ENCODE data around the gene PRKCE. TPM values are rescaled to one million over a fixed set of nuclear protein-coding genes. Genes with fewer than 3 reads are reported as not detected.

Gene PRKCE
- total and polyA plus RNA-seq, 4 experiments from 2014 or later: 1.8 to 21.7 (median 11.0) TPM

GRCh38 chr2:46123013-46123412, 471.5 kb downstream of the PRKCE start:
- Histone ChIP-seq H3K36me3 (ENCODE audit: insufficient read depth, low read length) (no peaks in the 10 kb centered on the region), H3K27ac (ENCODE audit: low read depth, low read length) (no peak overlapping the region), H3K9me3 (ENCODE audit: control insufficient read depth in 1 of 2, low read length in 2 of 2) (no peaks in the 10 kb centered on the region), H3K4me3 (ENCODE audit: low read length in 2 of 2) (no peak overlapping the region), H3K27me3 (ENCODE audit: insufficient read depth, low read length) (no peaks in the 10 kb centered on the region), H3K4me1 (ENCODE audit: insufficient read depth, low read length) (no peaks in the 10 kb centered on the region)
- no peaks in the 10 kb centered on the region for H3K4me1 Mint-ChIP-seq
- H3K27me3 Mint-ChIP-seq: no peaks in the 10 kb centered on the region
- intact Hi-C loops (cut with micrococcal nuclease): no loop called here
- no peaks in the 10 kb centered on the region for H3K9me3 Mint-ChIP-seq
- H3K27ac Mint-ChIP-seq: no peak overlapping the region
- DNase-seq: no peak
- ChIA-PET POLR2A (ENCODE audit: partially characterized antibody) (no interaction called here), CTCF (ENCODE audit: partially characterized antibody) (interaction anchor here (0.6 kb wide), 1 partner anchor 654 kb away, joined by 3 read pairs; no protein-coding TSS in a partner anchor)
- H3K4me3 Mint-ChIP-seq: no peak overlapping the region
- H3K36me3 Mint-ChIP-seq: peaks cover 0 to 3% of the 10 kb centered on the region in 2 donors

GRCh38 chr2:46125798-46126197, 474.3 kb downstream of the PRKCE start:
- no peak for DNase-seq
- no peak overlapping the region for H3K27ac Mint-ChIP-seq
- H3K36me3 Mint-ChIP-seq: no peaks in the 10 kb centered on the region
- intact Hi-C loops (cut with micrococcal nuclease): no loop called here
- Histone ChIP-seq H3K9me3 (ENCODE audit: control insufficient read depth in 1 of 2, low read length in 2 of 2) (no peaks in the 10 kb centered on the region), H3K36me3 (ENCODE audit: insufficient read depth, low read length) (no peaks in the 10 kb centered on the region), H3K27ac (ENCODE audit: low read depth, low read length) (no peak overlapping the region), H3K4me1 (ENCODE audit: insufficient read depth, low read length) (no peaks in the 10 kb centered on the region), H3K27me3 (ENCODE audit: insufficient read depth, low read length) (no peaks in the 10 kb centered on the region), H3K4me3 (ENCODE audit: low read length in 2 of 2) (no peak overlapping the region)
- H3K4me1 Mint-ChIP-seq: no peaks in the 10 kb centered on the region
- POLR2A ChIA-PET (ENCODE audit: partially characterized antibody): no interaction called here
- H3K27me3 Mint-ChIP-seq: no peaks in the 10 kb centered on the region
- CTCF ChIA-PET (ENCODE audit: partially characterized antibody): interaction anchor here (1.2 kb wide), 1 partner anchor 241 kb away, joined by 3 read pairs; no protein-coding TSS in a partner anchor
- no peak overlapping the region for H3K4me3 Mint-ChIP-seq
- H3K9me3 Mint-ChIP-seq: no peaks in the 10 kb centered on the region

DNA sequence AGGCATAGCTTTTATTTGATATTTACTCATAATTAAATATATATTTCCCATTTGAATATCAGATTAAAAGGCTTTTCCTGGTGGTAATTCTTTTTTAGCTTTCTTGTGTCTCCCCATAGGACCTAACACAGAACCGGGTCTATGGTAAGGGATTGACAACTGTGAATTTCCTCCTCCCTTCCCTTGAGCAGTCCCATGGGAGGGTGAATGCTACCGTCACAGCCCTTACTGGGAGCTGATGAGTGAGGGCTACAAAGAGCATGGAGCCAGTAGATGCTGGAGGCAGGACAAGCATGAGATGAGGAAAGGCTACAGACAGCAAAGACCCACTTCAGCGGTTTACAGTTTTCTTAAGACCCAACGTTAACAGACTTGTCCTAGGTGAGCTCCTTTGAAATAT, 475.1 kb downstream of the PRKCE start:
- intact Hi-C loops (cut with micrococcal nuclease): no loop called here
- H3K36me3 Mint-ChIP-seq: no peaks in the 10 kb centered on the region
- H3K4me3 Mint-ChIP-seq: no peak overlapping the region
- no peaks in the 10 kb centered on the region for H3K4me1 ChIP-seq (ENCODE audit: insufficient read depth, low read length)
- H3K4me3 ChIP-seq (ENCODE audit: low read length in 2 of 2): no peak overlapping the region
- DNase-seq: no peak
- ChIA-PET CTCF (ENCODE audit: partially characterized antibody) (interaction anchor here (1.1 to 1.5 kb wide), 3 partner anchors 11 to 240 kb away, joined by 3 to 4 read pairs (median 3); no protein-coding TSS in a partner anchor), POLR2A (ENCODE audit: partially characterized antibody) (no interaction called here)
- H3K27me3 Mint-ChIP-seq: no peaks in the 10 kb centered on the region
- no peaks in the 10 kb centered on the region for H3K9me3 Mint-ChIP-seq
- H3K27me3 ChIP-seq (ENCODE audit: insufficient read depth, low read length): no peaks in the 10 kb centered on the region
- no peaks in the 10 kb centered on the region for H3K36me3 ChIP-seq (ENCODE audit: insufficient read depth, low read length)
- H3K4me1 Mint-ChIP-seq: no peaks in the 10 kb centered on the region
- H3K9me3 ChIP-seq (ENCODE audit: control insufficient read depth in 1 of 2, low read length in 2 of 2): no peaks in the 10 kb centered on the region
- no peak overlapping the region for H3K27ac ChIP-seq (ENCODE audit: low read depth, low read length)
- H3K27ac Mint-ChIP-seq: no peak overlapping the region

GRCh38 chr2:46127176-46127575, 475.7 kb downstream of the PRKCE start:
- Mint-ChIP-seq H3K4me3 (no peak overlapping the region), H3K27me3 (no peaks in the 10 kb centered on the region), H3K9me3 (no peaks in the 10 kb centered on the region), H3K36me3 (no peaks in the 10 kb centered on the region), H3K4me1 (no peaks in the 10 kb centered on the region), H3K27ac (no peak overlapping the region)
- Histone ChIP-seq H3K36me3 (ENCODE audit: insufficient read depth, low read length) (no peaks in the 10 kb centered on the region), H3K4me1 (ENCODE audit: insufficient read depth, low read length) (no peaks in the 10 kb centered on the region), H3K9me3 (ENCODE audit: control insufficient read depth in 1 of 2, low read length in 2 of 2) (no peaks in the 10 kb centered on the region), H3K27me3 (ENCODE audit: insufficient read depth, low read length) (no peaks in the 10 kb centered on the region), H3K27ac (ENCODE audit: low read depth, low read length) (no peak overlapping the region), H3K4me3 (ENCODE audit: low read length in 2 of 2) (no peak overlapping the region)
- intact Hi-C loops (cut with micrococcal nuclease): no loop called here
- no peak for DNase-seq
- ChIA-PET CTCF (ENCODE audit: partially characterized antibody) (interaction anchor here (1.1 to 1.5 kb wide), 3 partner anchors 11 to 239 kb away, joined by 3 to 4 read pairs (median 3); no protein-coding TSS in a partner anchor), POLR2A (ENCODE audit: partially characterized antibody) (no interaction called here)

DNA sequence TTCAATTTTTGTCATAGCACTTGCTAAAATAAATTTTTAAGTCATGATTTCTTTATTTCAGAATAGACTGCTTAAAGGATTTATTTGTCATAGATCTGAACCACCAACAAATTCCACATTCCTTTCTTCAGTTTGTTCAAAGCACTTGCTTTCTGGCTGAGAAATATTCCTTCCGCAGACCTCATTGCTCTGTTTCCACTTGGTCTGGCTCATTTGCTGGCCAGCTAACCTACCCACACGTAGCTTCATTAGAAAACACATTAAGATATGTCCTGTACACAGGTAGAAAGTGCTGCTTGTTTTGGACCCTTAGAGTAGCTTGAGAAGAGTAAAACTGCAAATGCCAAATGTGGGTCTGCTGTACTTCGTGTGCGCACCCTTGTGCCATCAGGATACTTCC, 479.0 kb downstream of the PRKCE start:
- H3K27ac Mint-ChIP-seq: no peak overlapping the region
- Histone ChIP-seq H3K27me3 (ENCODE audit: insufficient read depth, low read length) (no peaks in the 10 kb centered on the region), H3K36me3 (ENCODE audit: insufficient read depth, low read length) (no peaks in the 10 kb centered on the region), H3K9me3 (ENCODE audit: control insufficient read depth in 1 of 2, low read length in 2 of 2) (no peaks in the 10 kb centered on the region), H3K4me3 (ENCODE audit: low read length in 2 of 2) (no peak overlapping the region), H3K27ac (ENCODE audit: low read depth, low read length) (no peak overlapping the region), H3K4me1 (ENCODE audit: insufficient read depth, low read length) (no peaks in the 10 kb centered on the region)
- peaks cover 0 to 2% (median 0%) of the 10 kb centered on the region in 8 donors for H3K9me3 Mint-ChIP-seq
- no peak for DNase-seq
- H3K4me1 Mint-ChIP-seq: no peaks in the 10 kb centered on the region
- no peaks in the 10 kb centered on the region for H3K27me3 Mint-ChIP-seq
- no peaks in the 10 kb centered on the region for H3K36me3 Mint-ChIP-seq
- no peak overlapping the region for H3K4me3 Mint-ChIP-seq
- intact Hi-C loops (cut with micrococcal nuclease): no loop called here
- CTCF ChIA-PET (ENCODE audit: partially characterized antibody): no interaction called here
- POLR2A ChIA-PET (ENCODE audit: partially characterized antibody): no interaction called here

GRCh38 chr2:46132996-46133395, 481.5 kb downstream of the PRKCE start:
- Mint-ChIP-seq H3K27ac (no peak overlapping the region), H3K36me3 (no peaks in the 10 kb centered on the region), H3K4me3 (no peak overlapping the region), H3K4me1 (no peaks in the 10 kb centered on the region), H3K27me3 (no peaks in the 10 kb centered on the region), H3K9me3 (peaks cover 0 to 2% (median 0%) of the 10 kb centered on the region in 8 donors)
- H3K9me3 ChIP-seq (ENCODE audit: control insufficient read depth in 1 of 2, low read length in 2 of 2): no peaks in the 10 kb centered on the region
- no peak for DNase-seq
- H3K36me3 ChIP-seq (ENCODE audit: insufficient read depth, low read length): no peaks in the 10 kb centered on the region
- ChIA-PET POLR2A (ENCODE audit: partially characterized antibody) (no interaction called here), CTCF (ENCODE audit: partially characterized antibody) (no interaction called here)
- intact Hi-C loops (cut with micrococcal nuclease): no loop called here
- no peak overlapping the region for H3K27ac ChIP-seq (ENCODE audit: low read depth, low read length)
- no peak overlapping the region for H3K4me3 ChIP-seq (ENCODE audit: low read length in 2 of 2)
- no peaks in the 10 kb centered on the region for H3K4me1 ChIP-seq (ENCODE audit: insufficient read depth, low read length)
- H3K27me3 ChIP-seq (ENCODE audit: insufficient read depth, low read length): no peaks in the 10 kb centered on the region

DNA sequence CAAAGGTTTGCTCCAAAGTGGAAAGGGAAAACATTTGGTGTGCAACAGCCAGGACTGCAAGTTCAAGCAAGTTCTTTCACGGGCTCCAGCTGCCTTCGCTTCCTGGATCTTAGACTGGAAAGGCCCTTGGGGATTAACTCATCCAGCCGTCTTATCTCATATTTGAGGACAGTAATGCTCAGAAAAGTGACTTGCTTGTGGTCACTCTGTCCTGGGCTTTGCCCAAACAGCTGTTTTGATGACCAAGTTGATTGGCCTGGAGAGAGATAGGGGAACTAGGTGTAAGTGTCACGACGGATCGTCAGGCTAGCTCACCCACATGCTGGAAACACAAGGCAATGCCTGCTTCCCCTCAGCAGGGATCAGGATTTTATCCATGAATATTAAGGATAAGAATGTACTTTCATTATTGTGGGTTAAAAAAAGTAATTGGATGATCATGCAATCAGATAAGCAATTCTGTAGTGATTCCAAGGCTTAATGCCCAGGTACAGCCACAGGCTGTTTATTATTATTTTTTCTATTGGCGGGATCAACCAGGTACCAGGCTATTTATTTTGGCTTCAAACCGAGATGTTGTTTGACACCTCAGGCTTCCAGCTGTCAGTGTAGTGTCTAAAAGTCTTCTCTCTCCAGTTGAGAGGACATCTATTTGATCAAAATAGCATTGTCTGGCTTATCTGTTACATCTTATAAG, 483.2 kb downstream of the PRKCE start:
- H3K4me1 Mint-ChIP-seq: no peaks in the 10 kb centered on the region
- H3K9me3 ChIP-seq (ENCODE audit: control insufficient read depth in 1 of 2, low read length in 2 of 2): no peaks in the 10 kb centered on the region
- no peak overlapping the region for H3K4me3 ChIP-seq (ENCODE audit: low read length in 2 of 2)
- peaks cover 0 to 2% (median 0%) of the 10 kb centered on the region in 8 donors for H3K9me3 Mint-ChIP-seq
- no peak for DNase-seq
- ChIA-PET POLR2A (ENCODE audit: partially characterized antibody) (no interaction called here), CTCF (ENCODE audit: partially characterized antibody) (no interaction called here)
- intact Hi-C loops (cut with micrococcal nuclease): no loop called here
- no peaks in the 10 kb centered on the region for H3K4me1 ChIP-seq (ENCODE audit: insufficient read depth, low read length)
- no peak overlapping the region for H3K4me3 Mint-ChIP-seq
- H3K27ac Mint-ChIP-seq: no peak overlapping the region
- no peaks in the 10 kb centered on the region for H3K36me3 ChIP-seq (ENCODE audit: insufficient read depth, low read length)
- H3K27me3 ChIP-seq (ENCODE audit: insufficient read depth, low read length): no peaks in the 10 kb centered on the region
- no peaks in the 10 kb centered on the region for H3K27me3 Mint-ChIP-seq
- no peak overlapping the region for H3K27ac ChIP-seq (ENCODE audit: low read depth, low read length)
- no peaks in the 10 kb centered on the region for H3K36me3 Mint-ChIP-seq

Data from CD4-positive, alpha-beta memory T cell (primary cell).